ENCODE results near the gene C1QA.

Gene C1QA

GRCh38 chr1:22650089-22650693 lies 13.8 kb downstream of the C1QA start:
- H3K9me3 ChIP-seq (ENCODE audit: insufficient read depth, low read length, severe bottlenecking) = no peaks in the 10 kb centered on the region
- H3K27ac ChIP-seq (ENCODE audit: low read length) = no peak overlapping the region
- H3K4me2 ChIP-seq (ENCODE audit: insufficient read depth, low read length) = no peak overlapping the region
- peaks cover 4% of the 10 kb centered on the region for H3K27me3 ChIP-seq (ENCODE audit: insufficient read depth, low read length, poor library complexity)
- ATAC-seq (ENCODE audit: insufficient read depth, low read depth) (no peak), DNase-seq (no peak)
- TF ChIP-seq CTCF (IDR thresholded peaks at IDR 0.05; ENCODE audit: borderline replicate concordance, extremely low read depth, low read length, poor library complexity, severe bottlenecking) (no peak), EZH2 (IDR thresholded peaks at IDR 0.05; ENCODE audit: borderline replicate concordance, low read depth, low read length, severe bottlenecking) (no peak)
- H2AFZ ChIP-seq (ENCODE audit: low read depth, low read length) = no peak overlapping the region
- H3K4me1 ChIP-seq (ENCODE audit: insufficient read depth, low read length) = no peaks in the 10 kb centered on the region
- H4K20me1 ChIP-seq (ENCODE audit: insufficient read depth, low read length) = peaks cover 6% of the 10 kb centered on the region; the same call in 1 of the 2 replicates
- no peaks in the 10 kb centered on the region for H3K36me3 ChIP-seq (ENCODE audit: insufficient read depth, low read length)
- no peak overlapping the region for H3K4me3 ChIP-seq (ENCODE audit: low read depth in 1 of 2, low read length in 2 of 2)
- H3K9ac ChIP-seq (ENCODE audit: low read depth, low read length) = no peak overlapping the region
- no peaks in the 10 kb centered on the region for H3K79me2 ChIP-seq (ENCODE audit: insufficient read depth, low read length)

GRCh38 chr1:22651941-22652856 lies 15.8 kb downstream of the C1QA start:
- ATAC-seq (ENCODE audit: insufficient read depth, low read depth) (no peak), DNase-seq (no peak)
- Histone ChIP-seq H3K9ac (ENCODE audit: low read depth, low read length) (no peak overlapping the region), H3K36me3 (ENCODE audit: insufficient read depth, low read length) (no peaks in the 10 kb centered on the region), H3K4me2 (ENCODE audit: insufficient read depth, low read length) (no peak overlapping the region), H3K4me1 (ENCODE audit: insufficient read depth, low read length) (no peaks in the 10 kb centered on the region), H3K4me3 (ENCODE audit: low read depth in 1 of 2, low read length in 2 of 2) (no peak overlapping the region), H4K20me1 (ENCODE audit: insufficient read depth, low read length) (peaks cover 6% of the 10 kb centered on the region; the same call in 1 of the 2 replicates), H2AFZ (ENCODE audit: low read depth, low read length) (no peak overlapping the region), H3K9me3 (ENCODE audit: insufficient read depth, low read length, severe bottlenecking) (no peaks in the 10 kb centered on the region), H3K27me3 (ENCODE audit: insufficient read depth, low read length, poor library complexity) (peaks cover 9% of the 10 kb centered on the region), H3K27ac (ENCODE audit: low read length) (no peak overlapping the region), H3K79me2 (ENCODE audit: insufficient read depth, low read length) (no peaks in the 10 kb centered on the region)
- TF ChIP-seq EZH2 (IDR thresholded peaks at IDR 0.05; ENCODE audit: borderline replicate concordance, low read depth, low read length, severe bottlenecking) = no peak
- TF ChIP-seq CTCF (IDR thresholded peaks at IDR 0.05; ENCODE audit: borderline replicate concordance, extremely low read depth, low read length, poor library complexity, severe bottlenecking) = no peak

GRCh38 chr1:22652881-22653316 lies 16.5 kb downstream of the C1QA start, which contains the start of gene C1QB:
Gene C1QB, plus strand, starts transcription at chr1:22653236. Its CDS starts 6,227 bp downstream, at chr1:22659463.
- no peak for DNase-seq
- no peak within 1 kb of the TSS for H3K4me2 ChIP-seq (ENCODE audit: insufficient read depth, low read length)
- H3K4me1 ChIP-seq (ENCODE audit: insufficient read depth, low read length) = no peaks in the 10 kb centered on the region
- no peak within 1 kb of the TSS for H3K4me3 ChIP-seq (ENCODE audit: low read depth in 1 of 2, low read length in 2 of 2)
- peaks cover 9% of the 10 kb centered on the region for H3K27me3 ChIP-seq (ENCODE audit: insufficient read depth, low read length, poor library complexity)
- H3K27ac ChIP-seq (ENCODE audit: low read length) = no peak within 1 kb of the TSS
- H3K36me3 ChIP-seq (ENCODE audit: insufficient read depth, low read length) = no peaks in the 10 kb centered on the region
- H3K79me2 ChIP-seq (ENCODE audit: insufficient read depth, low read length) = no peaks in the 10 kb centered on the region
- no peak within 1 kb of the TSS for H3K9ac ChIP-seq (ENCODE audit: low read depth, low read length)
- H3K9me3 ChIP-seq (ENCODE audit: insufficient read depth, low read length, severe bottlenecking) = no peaks in the 10 kb centered on the region
- no peak for ATAC-seq (ENCODE audit: insufficient read depth, low read depth)
- TF ChIP-seq CTCF (IDR thresholded peaks at IDR 0.05; ENCODE audit: borderline replicate concordance, extremely low read depth, low read length, poor library complexity, severe bottlenecking) (no peak), EZH2 (IDR thresholded peaks at IDR 0.05; ENCODE audit: borderline replicate concordance, low read depth, low read length, severe bottlenecking) (no peak)
- peaks cover 6% of the 10 kb centered on the region; the same call in 1 of the 2 replicates for H4K20me1 ChIP-seq (ENCODE audit: insufficient read depth, low read length)
- H2AFZ ChIP-seq (ENCODE audit: low read depth, low read length) = no peak within 1 kb of the TSS
